GM12892 (cell line): ENCODE measurements around the gene ITPKB.

Experiments
- POLR2A ChIP-seq: IDR thresholded peaks from 2 replicates; pipeline ENCODE4 v1.6.1; 2011; ENCODE audit warnings: low read depth, low read length, control low read depth
- POLR2AphosphoS5 ChIP-seq: IDR thresholded peaks from 2 replicates; pipeline ENCODE4 v1.6.1; 2011; ENCODE audit warnings: low read depth, low read length, control low read depth

DNA sequence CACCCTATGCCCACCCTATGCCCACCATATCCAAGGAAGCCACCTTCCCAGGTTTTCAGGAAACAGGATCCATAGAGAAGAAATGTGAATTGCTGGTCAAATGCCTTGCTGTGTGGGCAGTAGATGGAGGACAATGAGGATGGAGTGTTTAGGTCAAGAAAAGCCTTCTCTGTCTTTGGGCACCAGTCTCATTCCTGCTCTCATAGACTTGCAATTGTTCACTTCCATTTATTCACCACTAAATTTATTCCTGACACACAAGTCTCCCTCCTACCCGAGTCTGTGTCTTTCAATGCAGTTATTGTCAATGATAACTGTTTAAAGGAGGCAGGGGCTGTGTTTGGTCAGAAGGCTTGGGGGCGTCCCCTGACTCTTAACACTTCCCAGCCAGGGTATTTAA is 48.0 kb upstream of the ITPKB start:
- TF ChIP-seq POLR2AphosphoS5 (no peak), POLR2A (no peak)
